Choroid plexus epithelial cell (primary cell): ENCODE results near the gene SFN.

ENCODE experiments used
- DNase-seq: peaks from one replicate; pipeline ENCODE4 v3.0.0-alpha.2; 2010; ENCODE audit warnings: low read depth
- H3K4me3 ChIP-seq: 2 replicates; pipeline ENCODE4 v1.5.1; 2011; ENCODE audit warnings: low read depth, mild to moderate bottlenecking, control low read depth, low read length, moderate library complexity
- CTCF ChIP-seq: conservative IDR thresholded peaks from 2 replicates; pipeline ENCODE4 v1.5.1; 2011; ENCODE audit warnings: low read depth, mild to moderate bottlenecking, control low read depth, inconsistent platforms, low read length, moderate library complexity

The SFN gene

GRCh38 chr1:26888231-26888630, 25.3 kb downstream of the SFN start:
- no peak for DNase-seq
- TF ChIP-seq CTCF, result no peak
- no peak overlapping the region for H3K4me3 ChIP-seq

GRCh38 chr1:26889551-26890466, 26.9 kb downstream of the SFN start, which contains the start of gene GPN2:
TSS of gene GPN2 (minus strand) at chr1:26890283. CDS start at chr1:26890096, 187 bp downstream.
- DNase-seq, result peak; percentile 79
- no peak for TF ChIP-seq CTCF
- H3K4me3 ChIP-seq, result peak within 1 kb of the TSS; percentile 89

GRCh38 chr1:26890467-26890796, 27.5 kb downstream of the SFN start:
- no peak for TF ChIP-seq CTCF
- peak overlapping the region; percentile 89 for H3K4me3 ChIP-seq
- no peak for DNase-seq

- no peak for DNase-seq
- H3K4me3 ChIP-seq, result no peak overlapping the region
- no peak for TF ChIP-seq CTCF
Measured at GRCh38 chr1:26894263-26894662, 31.3 kb downstream of the SFN start.

GRCh38 chr1:26897351-26897750, 34.4 kb downstream of the SFN start:
- H3K4me3 ChIP-seq, result no peak overlapping the region

GRCh38 chr1:26900001-26900814, 37.3 kb downstream of the SFN start, which contains the start of gene GPATCH3:
TSS of gene GPATCH3 (minus strand) at chr1:26900467. CDS start at chr1:26900442, 25 bp downstream.
- peak; percentile 96 for DNase-seq
- H3K4me3 ChIP-seq, result peak within 1 kb of the TSS; percentile 94
- TF ChIP-seq CTCF, result no peak

More at GRCh38 chr1:26897351-26897750, 34.4 kb downstream of the SFN start:
- DNase-seq, result no peak
- TF ChIP-seq CTCF, result no peak
